Kidney (tissue), 14 donors: Measurements from ENCODE around the gene ZNF362. TPM values are rescaled to one million over a fixed set of nuclear protein-coding genes. Genes with fewer than 3 reads are reported as not detected.

Experiments
- DNase-seq, 5 donors: peaks; one replicate each; pipeline ENCODE4 v3.0.0-alpha.2; 2013 to 2020
- FAIRE-seq: peaks from 2 replicates; lab custom pipeline; 2012; peaks lifted over from hg19 to GRCh38; lab: Jason Lieb, UNC
- H3K27ac ChIP-seq, 2 donors: one replicate each; pipeline ENCODE4 v1.7.0; 2013; ENCODE audit warnings: low read depth in 2 of 2, low read length in 2 of 2, inconsistent platforms in 1 of 2
- H3K27me3 ChIP-seq: one replicate; pipeline ENCODE4 v1.7.1; 2013; ENCODE audit warnings: low read length, inconsistent platforms; ENCODE audit not compliant: control insufficient read depth, insufficient read depth
- H3K36me3 ChIP-seq, 3 donors: one replicate each; pipeline versions ENCODE4 v1.7.0 to v1.7.1; 2013; ENCODE audit warnings: low read length in 3 of 3, control low read depth in 1 of 3, inconsistent platforms in 1 of 3; ENCODE audit not compliant: insufficient read depth in 3 of 3, control insufficient read depth in 2 of 3
- H3K4me1 ChIP-seq, 3 donors: one replicate each; pipeline versions ENCODE4 v1.7.0 to v1.7.1; 2013; ENCODE audit warnings: low read length in 3 of 3, inconsistent platforms in 1 of 3, low read depth in 1 of 3; ENCODE audit not compliant: control insufficient read depth in 2 of 3, insufficient read depth in 2 of 3
- H3K4me3 ChIP-seq, 3 donors: one replicate each; pipeline versions ENCODE4 v1.7.0 to v1.8.1; 2013; ENCODE audit warnings: low read length in 3 of 3, control low read depth in 1 of 3, inconsistent platforms in 1 of 3
- H3K9ac ChIP-seq, 3 donors: one replicate each; pipeline versions ENCODE4 v1.7.0 to v1.7.1; 2013; ENCODE audit warnings: low read length in 3 of 3, control low read depth in 1 of 3, inconsistent platforms in 1 of 3
- H3K9me3 ChIP-seq, 3 donors: one replicate each; pipeline versions ENCODE4 v1.7.0 to v1.7.1; 2013; ENCODE audit warnings: low read length in 3 of 3, control low read depth in 1 of 3, inconsistent platforms in 1 of 3; ENCODE audit not compliant: control insufficient read depth in 2 of 3, insufficient read depth in 1 of 3
- intact Hi-C: fragments of 100-400 bp; cut with DNase I; formaldehyde crosslinking; loops from one replicate; pipeline ENCODE4 v1.11.1; 2022
- polyA plus RNA-seq: library from polyadenylated mRNA; stranded (reverse); fragments of 350-450 nt; fragmentation: Illumina TruSeq; extraction: RNeasy Lipid Tissue Mini Kit (QIAGEN cat#74804); gene quantifications from one replicate; pipeline ENCODE4 v1.2.3, GENCODE V29; 2014; ENCODE audit warnings: low read depth, low replicate concordance; ENCODE audit not compliant: insufficient read depth
- total RNA-seq: library from RNA; stranded (reverse); fragmentation: NEBNext Ultra II Directional; extraction: Animal tissue kit (Norgen Biotek cat#: 25700); gene quantifications from one replicate; pipeline ENCODE4 v1.2.1, GENCODE V29; 2021
- TF ChIP-seq, protein P1 (sequence below): IDR thresholded peaks from 3 replicates; pipeline ENCODE4 v1.5.1; 2012; ENCODE audit warnings: mild to moderate bottlenecking, moderate library complexity, borderline replicate concordance; ENCODE audit not compliant: insufficient read depth; ENCODE audit errors: extremely low read depth
- donor health status: control.
- donor health status: control.
- donor health status: control.
- donor health status: control.
- donor health status: control.
- donor health status: DM: yes; HTN: yes; CAD: no.
- donor health status: Normal renal cell carcinoma (clear cell type).

ZNF362 gene
- total and polyA plus RNA-seq, 2 donors from 2014 or later: 17.4 to 36.9 TPM

DNA sequence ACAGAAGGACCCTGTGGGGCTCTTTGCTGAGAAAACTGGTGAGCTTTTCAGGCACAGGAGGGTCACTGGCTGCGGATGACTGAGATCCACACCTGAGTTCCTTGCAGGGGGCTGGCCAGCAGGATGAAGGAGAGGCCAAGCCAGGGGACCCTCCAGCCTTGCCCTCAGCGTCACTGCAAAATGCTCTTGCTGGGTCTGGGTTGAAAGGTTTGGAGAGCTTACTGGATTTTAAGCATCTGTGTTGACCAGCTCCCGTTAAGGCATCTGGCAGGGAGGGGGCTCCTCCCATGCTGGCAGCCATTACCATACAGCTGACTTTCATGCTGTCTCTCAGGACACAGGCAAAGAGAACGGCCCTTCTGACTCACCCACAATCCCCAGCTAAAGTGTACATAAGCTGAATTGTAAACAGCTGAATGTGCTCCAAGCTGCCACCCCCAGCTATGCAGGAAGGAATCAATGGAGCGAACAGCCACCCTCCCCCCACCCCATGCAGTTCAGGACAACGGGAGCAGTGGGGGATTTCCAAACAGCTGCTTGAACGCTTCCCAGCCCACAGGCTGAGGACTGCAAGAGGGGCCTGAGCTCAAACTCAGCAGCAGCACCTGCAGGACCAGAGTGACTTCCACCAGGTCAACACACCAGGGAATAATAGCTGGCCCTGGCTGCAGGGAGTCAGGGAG is 85.9 kb downstream of the ZNF362 start:
- TF ChIP-seq, protein P1, sequence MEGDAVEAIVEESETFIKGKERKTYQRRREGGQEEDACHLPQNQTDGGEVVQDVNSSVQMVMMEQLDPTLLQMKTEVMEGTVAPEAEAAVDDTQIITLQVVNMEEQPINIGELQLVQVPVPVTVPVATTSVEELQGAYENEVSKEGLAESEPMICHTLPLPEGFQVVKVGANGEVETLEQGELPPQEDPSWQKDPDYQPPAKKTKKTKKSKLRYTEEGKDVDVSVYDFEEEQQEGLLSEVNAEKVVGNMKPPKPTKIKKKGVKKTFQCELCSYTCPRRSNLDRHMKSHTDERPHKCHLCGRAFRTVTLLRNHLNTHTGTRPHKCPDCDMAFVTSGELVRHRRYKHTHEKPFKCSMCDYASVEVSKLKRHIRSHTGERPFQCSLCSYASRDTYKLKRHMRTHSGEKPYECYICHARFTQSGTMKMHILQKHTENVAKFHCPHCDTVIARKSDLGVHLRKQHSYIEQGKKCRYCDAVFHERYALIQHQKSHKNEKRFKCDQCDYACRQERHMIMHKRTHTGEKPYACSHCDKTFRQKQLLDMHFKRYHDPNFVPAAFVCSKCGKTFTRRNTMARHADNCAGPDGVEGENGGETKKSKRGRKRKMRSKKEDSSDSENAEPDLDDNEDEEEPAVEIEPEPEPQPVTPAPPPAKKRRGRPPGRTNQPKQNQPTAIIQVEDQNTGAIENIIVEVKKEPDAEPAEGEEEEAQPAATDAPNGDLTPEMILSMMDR: peak; percentile 2
- peak; percentile 85 to 94 (median 89) for DNase-seq
- Histone ChIP-seq H3K9me3 (no peaks in the 10 kb centered on the region), H3K4me1 (peaks cover 23 to 92% (median 75%) of the 10 kb centered on the region in 3 donors), H3K27ac (peak overlapping the region; percentile 81 to 93), H3K27me3 (no peaks in the 10 kb centered on the region), H3K4me3 (peak overlapping the region in 1 of 3 donors; percentile 22), H3K9ac (peak overlapping the region in 2 of 3 donors; percentile 8 to 77), H3K36me3 (peaks cover 0 to 10% (median 7%) of the 10 kb centered on the region in 3 donors)
- intact Hi-C loops: no loop called here
- FAIRE-seq: no peak

DNA sequence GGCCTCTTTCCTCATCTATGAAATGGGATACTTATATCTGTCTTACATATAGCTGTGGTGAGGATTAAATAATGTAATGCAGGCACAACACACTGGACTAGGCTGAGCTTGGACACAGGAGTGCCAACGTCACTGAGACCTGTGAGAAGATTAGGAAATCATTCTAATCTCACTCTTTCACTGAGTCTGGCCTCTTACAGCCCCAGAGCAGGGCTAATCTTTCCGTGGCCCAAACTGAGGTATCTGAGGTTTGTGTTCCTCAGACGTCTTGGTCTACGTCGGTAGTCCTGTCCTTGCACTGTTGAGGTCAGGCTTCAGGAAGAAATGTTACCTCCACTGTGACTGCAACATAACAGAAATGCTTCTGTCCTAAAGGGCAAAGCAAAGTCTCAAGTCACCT is 87.2 kb downstream of the ZNF362 start:
- Histone ChIP-seq H3K4me3 (peak overlapping the region in 1 of 3 donors; percentile 9), H3K36me3 (peaks cover 0 to 8% (median 7%) of the 10 kb centered on the region in 3 donors), H3K9me3 (no peaks in the 10 kb centered on the region), H3K4me1 (peaks cover 23 to 89% (median 65%) of the 10 kb centered on the region in 3 donors), H3K9ac (peak overlapping the region in 2 of 3 donors; percentile 42 to 48), H3K27ac (peak overlapping the region; percentile 49 to 95), H3K27me3 (no peaks in the 10 kb centered on the region)
- intact Hi-C loops: no loop called here
- DNase-seq: no peak
- TF ChIP-seq, protein P1: no peak
- no peak for FAIRE-seq

DNA sequence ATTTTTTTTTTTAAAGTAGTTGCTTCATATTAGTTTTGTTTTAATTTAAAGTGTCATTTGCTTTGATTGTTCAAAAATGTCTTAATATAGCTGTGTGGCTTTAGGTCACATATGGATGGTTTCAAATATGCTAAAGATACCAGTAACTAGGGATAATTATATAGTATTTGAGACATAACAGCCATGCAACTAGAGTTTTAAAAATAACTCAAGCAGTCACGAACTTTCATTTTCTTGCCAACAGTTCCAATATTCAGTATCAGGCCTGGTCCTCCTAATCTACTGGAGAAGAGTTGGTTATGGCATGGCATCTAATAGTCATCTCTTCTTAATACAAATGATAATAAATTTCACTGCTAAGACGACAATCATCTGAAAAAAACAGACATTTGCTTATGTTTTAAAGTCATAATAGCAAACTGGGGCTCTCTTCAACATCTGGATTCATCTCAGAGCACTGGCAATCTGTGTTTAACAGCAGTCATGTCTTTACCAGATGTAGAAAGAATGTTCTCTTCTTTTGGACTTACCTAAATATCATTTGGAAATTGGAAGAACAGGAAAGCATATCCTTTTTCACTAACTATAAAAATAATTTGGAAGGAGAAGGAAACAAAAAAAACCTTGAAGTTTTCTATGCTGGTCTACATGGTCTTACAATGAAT is 88.7 kb downstream of the ZNF362 start:
- Histone ChIP-seq H3K9ac (no peak overlapping the region), H3K27ac (peak overlapping the region; percentile 15 to 95), H3K36me3 (peaks cover 0 to 8% (median 7%) of the 10 kb centered on the region in 3 donors), H3K27me3 (no peaks in the 10 kb centered on the region), H3K4me3 (peak overlapping the region in 1 of 3 donors; percentile 5), H3K4me1 (peaks cover 18 to 74% (median 51%) of the 10 kb centered on the region in 3 donors), H3K9me3 (no peaks in the 10 kb centered on the region)
- no peak for DNase-seq
- intact Hi-C loops: no loop called here
- TF ChIP-seq, protein P1: no peak
- no peak for FAIRE-seq
